CD4-positive, alpha-beta memory T cell (primary cell): ENCODE results near the gene DOCK6. TPM values are rescaled to one million over a fixed set of nuclear protein-coding genes. Genes with fewer than 3 reads are reported as not detected.

Source experiments
- CTCF ChIA-PET: fragments of 350-600 bp; sonication (Branson Sonifier 250); formaldehyde crosslinking; loops from one replicate; lab custom pipeline; 2021; ENCODE audit warnings: inconsistent platforms; ENCODE audit not compliant: partially characterized antibody; lab: Charles Lee
- POLR2A ChIA-PET: fragments of 350-600 bp; sonication (Branson Sonifier 250); formaldehyde crosslinking; loops from one replicate; lab custom pipeline; 2021; ENCODE audit not compliant: partially characterized antibody; lab: Charles Lee
- DNase-seq, 5 donors: peaks; one replicate each; pipeline versions ENCODE4 v3.0.0 to v3.0.0-alpha.2; 2020 to 2022; ENCODE audit warnings: mixed read lengths in 1 of 5
- H3K27ac ChIP-seq: one replicate; pipeline ENCODE4 v1.7.0; 2013; ENCODE audit warnings: low read depth, low read length
- H3K27me3 ChIP-seq: 2 replicates; pipeline ENCODE4 v1.7.0; 2013; ENCODE audit warnings: mild to moderate bottlenecking, low read length, moderate library complexity; ENCODE audit not compliant: insufficient read depth
- H3K36me3 ChIP-seq: 2 replicates; pipeline ENCODE4 v1.7.0; 2013; ENCODE audit warnings: mild to moderate bottlenecking, low read length, moderate library complexity; ENCODE audit not compliant: insufficient read depth
- H3K4me1 ChIP-seq: 2 replicates; pipeline ENCODE4 v1.7.0; 2013; ENCODE audit warnings: mild to moderate bottlenecking, low read length, moderate library complexity; ENCODE audit not compliant: insufficient read depth
- H3K4me3 ChIP-seq, 2 donors: one replicate each; pipeline ENCODE4 v1.7.0; 2013; ENCODE audit warnings: low read length in 2 of 2, mild to moderate bottlenecking in 1 of 2
- H3K9me3 ChIP-seq, 2 donors: one replicate each; pipeline ENCODE4 v1.7.0; 2013; ENCODE audit warnings: low read length in 2 of 2, control low read depth in 1 of 2; ENCODE audit not compliant: control insufficient read depth in 1 of 2
- H3K27ac Mint-ChIP-seq, 7 donors: one replicate each; pipeline ENCODE4 v1.8.0; 2020 to 2021; ENCODE audit warnings: mixed read lengths in 7 of 7, mild to moderate bottlenecking in 6 of 7, inconsistent platforms in 3 of 7, moderate library complexity in 3 of 7
- H3K27me3 Mint-ChIP-seq, 2 donors: one replicate each; pipeline ENCODE4 v1.8.0; 2020 to 2021; ENCODE audit warnings: mixed read lengths in 2 of 2
- H3K36me3 Mint-ChIP-seq, 2 donors: one replicate each; pipeline ENCODE4 v1.8.0; 2020 to 2021; ENCODE audit warnings: mixed read lengths in 2 of 2, inconsistent platforms in 1 of 2, mild to moderate bottlenecking in 1 of 2
- H3K4me1 Mint-ChIP-seq, 4 donors: one replicate each; pipeline ENCODE4 v1.8.0; 2020 to 2021; ENCODE audit warnings: mixed read lengths in 4 of 4, mild to moderate bottlenecking in 1 of 4
- H3K4me3 Mint-ChIP-seq, 8 donors: one replicate each; pipeline ENCODE4 v1.8.0; 2020 to 2021; ENCODE audit warnings: mixed read lengths in 8 of 8, mild to moderate bottlenecking in 7 of 8, moderate library complexity in 6 of 8, inconsistent platforms in 3 of 8
- H3K9me3 Mint-ChIP-seq, 8 donors: one replicate each; pipeline ENCODE4 v1.8.0; 2020 to 2021; ENCODE audit warnings: mixed read lengths in 8 of 8, mild to moderate bottlenecking in 5 of 8, inconsistent platforms in 3 of 8, moderate library complexity in 1 of 8
- intact Hi-C: fragments of 100-400 bp; cut with micrococcal nuclease; formaldehyde crosslinking; loops from one replicate; pipeline ENCODE4 v1.15.1; 2023
- polyA plus RNA-seq, 2 donors: library from polyadenylated mRNA; unstranded; fragments of 300-500 nt; fragmentation: Illumina TruSeq; gene quantifications; one replicate each; pipeline ENCODE4 v1.2.3, GENCODE V29; 2021
- total RNA-seq, 2 experiments: library from RNA; stranded (reverse); gene quantifications; one replicate each; pipeline ENCODE4 v1.2.3, GENCODE V29; 2021

Gene DOCK6
- total and polyA plus RNA-seq, 4 experiments from 2014 or later: 0.30 to 0.64 TPM; not detected in 2

DNA sequence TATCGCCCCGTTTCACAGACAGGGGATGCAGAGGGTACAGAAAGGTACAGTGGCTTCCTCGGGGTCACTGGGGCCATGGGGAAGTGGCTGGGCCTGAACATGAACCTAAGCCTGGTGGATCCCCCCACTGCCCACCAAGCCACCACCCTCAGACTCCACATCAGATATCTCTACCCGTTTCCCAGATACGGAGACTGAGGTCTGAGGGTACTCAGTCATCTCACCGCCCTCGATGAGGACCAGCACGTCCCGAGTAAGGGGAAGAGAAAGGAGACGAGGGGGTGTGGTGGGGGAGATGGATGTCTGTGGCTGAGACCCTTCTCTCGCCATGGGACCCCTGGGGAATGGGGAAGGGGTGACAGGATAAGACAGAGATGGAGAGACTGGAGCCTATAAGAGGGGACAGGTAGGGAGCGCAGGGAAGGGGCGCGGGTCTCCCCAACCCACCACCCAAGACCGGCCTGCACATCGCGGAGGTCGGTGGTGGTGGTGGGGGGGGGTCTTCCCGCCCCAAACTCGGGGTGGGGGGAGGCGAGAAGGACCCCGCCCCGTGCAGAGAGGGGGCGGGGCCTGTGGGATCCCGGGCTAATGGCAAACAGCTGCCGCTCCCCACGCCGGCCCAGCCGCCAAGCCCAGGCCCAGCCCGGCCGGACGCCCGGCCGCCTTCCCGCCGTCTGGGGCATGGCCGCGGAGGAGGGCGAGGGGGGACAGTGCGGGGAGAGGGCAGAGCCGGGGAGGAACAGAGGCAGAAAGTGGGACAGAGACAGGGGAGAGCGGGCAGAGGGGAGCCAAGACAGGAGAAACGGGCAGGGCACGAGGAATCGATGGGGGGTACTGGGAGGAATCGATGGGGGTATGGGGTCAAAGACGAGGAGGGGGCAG, 65.7 kb downstream of the DOCK6 start:
- POLR2A ChIA-PET: no interaction called here
- H3K27ac Mint-ChIP-seq: peak overlapping the region in 1 of 7 donors; percentile 77
- Histone ChIP-seq H3K4me1 (peaks cover 16% of the 10 kb centered on the region), H3K36me3 (no peaks in the 10 kb centered on the region), H3K27me3 (no peaks in the 10 kb centered on the region), H3K9me3 (no peaks in the 10 kb centered on the region), H3K4me3 (peak overlapping the region in 1 of 2 donors; percentile 48), H3K27ac (no peak overlapping the region)
- intact Hi-C loops: no loop called here
- H3K27me3 Mint-ChIP-seq: peaks cover 2 to 4% of the 10 kb centered on the region in 2 donors
- DNase-seq: no peak
- peak overlapping the region in 7 of 8 donors; percentile 64 to 89 (median 71) for H3K4me3 Mint-ChIP-seq
- no peaks in the 10 kb centered on the region for H3K36me3 Mint-ChIP-seq
- CTCF ChIA-PET: no interaction called here
- H3K9me3 Mint-ChIP-seq: no peaks in the 10 kb centered on the region
- H3K4me1 Mint-ChIP-seq: peaks cover 3 to 13% (median 8%) of the 10 kb centered on the region in 4 donors

GRCh38 chr19:11195681-11196080, 66.6 kb downstream of the DOCK6 start:
- Histone ChIP-seq H3K4me3 (no peak overlapping the region), H3K27ac (no peak overlapping the region), H3K4me1 (peaks cover 16% of the 10 kb centered on the region), H3K36me3 (no peaks in the 10 kb centered on the region), H3K9me3 (no peaks in the 10 kb centered on the region), H3K27me3 (no peaks in the 10 kb centered on the region)
- no peaks in the 10 kb centered on the region for H3K36me3 Mint-ChIP-seq
- peaks cover 2 to 4% of the 10 kb centered on the region in 2 donors for H3K27me3 Mint-ChIP-seq
- peak overlapping the region in 4 of 8 donors; percentile 4 to 76 (median 50) for H3K4me3 Mint-ChIP-seq
- H3K27ac Mint-ChIP-seq: peak overlapping the region in 3 of 7 donors; percentile 4 to 59 (median 53)
- intact Hi-C loops: no loop called here
- DNase-seq: no peak
- H3K4me1 Mint-ChIP-seq: peaks cover 3 to 13% (median 8%) of the 10 kb centered on the region in 4 donors
- POLR2A ChIA-PET: no interaction called here
- CTCF ChIA-PET: no interaction called here
- no peaks in the 10 kb centered on the region for H3K9me3 Mint-ChIP-seq

GRCh38 chr19:11194656-11195558, 67.4 kb downstream of the DOCK6 start:
- no peak overlapping the region for H3K27ac ChIP-seq
- Mint-ChIP-seq H3K9me3 (no peaks in the 10 kb centered on the region), H3K4me1 (peaks cover 3 to 13% (median 8%) of the 10 kb centered on the region in 4 donors), H3K27ac (no peak overlapping the region), H3K27me3 (peaks cover 2 to 4% of the 10 kb centered on the region in 2 donors), H3K4me3 (no peak overlapping the region), H3K36me3 (no peaks in the 10 kb centered on the region)
- peaks cover 16% of the 10 kb centered on the region for H3K4me1 ChIP-seq
- ChIA-PET CTCF (interaction anchor here (1.3 kb wide), 1 partner anchor 57 kb away, joined by 3 read pairs; no protein-coding TSS in a partner anchor), POLR2A (no interaction called here)
- no peaks in the 10 kb centered on the region for H3K36me3 ChIP-seq
- no peak for DNase-seq
- intact Hi-C loops: no loop called here
- no peaks in the 10 kb centered on the region for H3K9me3 ChIP-seq
- no peak overlapping the region for H3K4me3 ChIP-seq
- H3K27me3 ChIP-seq: no peaks in the 10 kb centered on the region

- no peaks in the 10 kb centered on the region for H3K36me3 Mint-ChIP-seq
- H3K9me3 Mint-ChIP-seq: no peaks in the 10 kb centered on the region
- intact Hi-C loops: no loop called here
- H3K4me1 Mint-ChIP-seq: peaks cover 3 to 13% (median 8%) of the 10 kb centered on the region in 4 donors
- no peak overlapping the region for H3K27ac Mint-ChIP-seq
- no peaks in the 10 kb centered on the region for H3K27me3 ChIP-seq
- peaks cover 2 to 4% of the 10 kb centered on the region in 2 donors for H3K27me3 Mint-ChIP-seq
- no peak overlapping the region for H3K4me3 Mint-ChIP-seq
- no peaks in the 10 kb centered on the region for H3K9me3 ChIP-seq
- no peak for DNase-seq
- POLR2A ChIA-PET: no interaction called here
- no peak overlapping the region for H3K4me3 ChIP-seq
- no peak overlapping the region for H3K27ac ChIP-seq
- H3K36me3 ChIP-seq: no peaks in the 10 kb centered on the region
- CTCF ChIA-PET: interaction anchor here (1.3 kb wide), 1 partner anchor 57 kb away, joined by 3 read pairs; no protein-coding TSS in a partner anchor
- H3K4me1 ChIP-seq: peaks cover 16% of the 10 kb centered on the region
Observed at GRCh38 chr19:11194173-11194572, 68.2 kb downstream of the DOCK6 start.

DNA sequence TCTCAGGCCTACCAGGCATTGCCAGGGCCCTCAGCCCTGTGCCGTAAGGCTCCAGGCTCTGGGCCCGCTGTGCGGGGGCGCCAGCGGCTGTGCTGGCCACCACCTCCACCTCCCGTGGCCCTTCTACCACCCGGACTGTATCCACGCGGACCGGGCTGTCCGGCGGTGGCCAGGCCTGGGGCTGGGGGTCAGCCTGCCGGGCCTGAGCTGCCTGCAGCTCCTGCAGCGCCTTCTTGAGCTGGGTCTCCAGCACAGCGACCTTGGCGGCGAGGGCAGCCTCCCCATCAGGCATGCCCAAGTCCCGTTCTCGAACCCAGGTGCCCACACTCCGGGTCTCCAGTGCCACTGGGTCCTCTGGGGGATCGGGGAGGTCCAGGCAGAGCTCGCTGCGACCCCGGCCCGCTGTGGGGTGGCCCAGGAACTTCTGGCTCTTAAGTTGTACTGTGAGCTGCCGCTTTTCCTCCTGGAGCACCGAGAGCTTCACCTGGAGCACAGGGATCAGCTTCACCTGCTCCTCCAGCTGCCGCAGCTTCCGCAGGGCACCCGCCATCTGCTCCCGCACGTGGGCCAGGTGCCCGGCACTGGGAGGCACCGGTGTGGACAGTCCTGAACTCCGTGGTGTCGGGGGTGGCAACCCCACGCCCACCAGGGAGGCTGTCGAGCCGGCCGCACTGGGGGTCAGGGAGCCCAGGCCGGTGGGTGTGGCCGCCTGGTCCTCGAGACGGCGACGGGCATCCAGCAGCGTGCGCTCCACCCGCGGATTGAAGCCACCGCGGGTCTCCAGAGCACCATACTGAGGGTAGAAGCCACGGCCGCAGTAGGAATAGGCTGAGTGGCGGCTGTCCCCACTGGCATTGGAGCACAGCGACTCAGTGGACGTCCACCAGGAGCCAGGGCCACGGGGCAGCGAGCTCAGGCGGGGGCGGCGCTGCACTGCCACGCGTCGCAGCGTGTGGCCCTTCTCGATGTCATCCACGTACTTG, 69.1 kb downstream of the DOCK6 start:
- no peak for DNase-seq
- intact Hi-C loops: no loop called here
- Mint-ChIP-seq H3K27me3 (peaks cover 2 to 4% of the 10 kb centered on the region in 2 donors), H3K9me3 (no peaks in the 10 kb centered on the region), H3K4me3 (no peak overlapping the region), H3K36me3 (no peaks in the 10 kb centered on the region), H3K4me1 (peaks cover 3 to 13% (median 8%) of the 10 kb centered on the region in 4 donors), H3K27ac (no peak overlapping the region)
- Histone ChIP-seq H3K27me3 (no peaks in the 10 kb centered on the region), H3K4me3 (no peak overlapping the region), H3K9me3 (no peaks in the 10 kb centered on the region), H3K4me1 (peaks cover 16% of the 10 kb centered on the region), H3K27ac (no peak overlapping the region), H3K36me3 (no peaks in the 10 kb centered on the region)
- ChIA-PET CTCF (interaction anchor here (1.1 kb wide), 1 partner anchor 11 kb away, joined by 3 read pairs; no protein-coding TSS in a partner anchor), POLR2A (no interaction called here)

GRCh38 chr19:11191934-11192333, 70.4 kb downstream of the DOCK6 start:
- ChIA-PET CTCF (interaction anchor here (0.7 kb wide), 1 partner anchor 79 kb away, joined by 3 read pairs; no protein-coding TSS in a partner anchor), POLR2A (no interaction called here)
- Histone ChIP-seq H3K27me3 (no peaks in the 10 kb centered on the region), H3K9me3 (no peaks in the 10 kb centered on the region), H3K27ac (no peak overlapping the region), H3K36me3 (no peaks in the 10 kb centered on the region), H3K4me1 (peaks cover 12% of the 10 kb centered on the region), H3K4me3 (no peak overlapping the region)
- Mint-ChIP-seq H3K4me3 (no peak overlapping the region), H3K36me3 (no peaks in the 10 kb centered on the region), H3K27ac (no peak overlapping the region), H3K27me3 (peaks cover 2 to 4% of the 10 kb centered on the region in 2 donors), H3K4me1 (peaks cover 2 to 13% (median 7%) of the 10 kb centered on the region in 4 donors), H3K9me3 (no peaks in the 10 kb centered on the region)
- no peak for DNase-seq
- intact Hi-C loops: no loop called here
